ENCODE measurements around the gene REXO1. TPM values are rescaled to one million over a fixed set of nuclear protein-coding genes. Genes with fewer than 3 reads are reported as not detected.

Gene REXO1
- total and polyA plus RNA-seq, 9 of the 15 experiments (the other 6 are each of a cell fraction or from before 2014, with no cell fraction given) = 0.04 to 63.3 (median 15.8) TPM

DNA sequence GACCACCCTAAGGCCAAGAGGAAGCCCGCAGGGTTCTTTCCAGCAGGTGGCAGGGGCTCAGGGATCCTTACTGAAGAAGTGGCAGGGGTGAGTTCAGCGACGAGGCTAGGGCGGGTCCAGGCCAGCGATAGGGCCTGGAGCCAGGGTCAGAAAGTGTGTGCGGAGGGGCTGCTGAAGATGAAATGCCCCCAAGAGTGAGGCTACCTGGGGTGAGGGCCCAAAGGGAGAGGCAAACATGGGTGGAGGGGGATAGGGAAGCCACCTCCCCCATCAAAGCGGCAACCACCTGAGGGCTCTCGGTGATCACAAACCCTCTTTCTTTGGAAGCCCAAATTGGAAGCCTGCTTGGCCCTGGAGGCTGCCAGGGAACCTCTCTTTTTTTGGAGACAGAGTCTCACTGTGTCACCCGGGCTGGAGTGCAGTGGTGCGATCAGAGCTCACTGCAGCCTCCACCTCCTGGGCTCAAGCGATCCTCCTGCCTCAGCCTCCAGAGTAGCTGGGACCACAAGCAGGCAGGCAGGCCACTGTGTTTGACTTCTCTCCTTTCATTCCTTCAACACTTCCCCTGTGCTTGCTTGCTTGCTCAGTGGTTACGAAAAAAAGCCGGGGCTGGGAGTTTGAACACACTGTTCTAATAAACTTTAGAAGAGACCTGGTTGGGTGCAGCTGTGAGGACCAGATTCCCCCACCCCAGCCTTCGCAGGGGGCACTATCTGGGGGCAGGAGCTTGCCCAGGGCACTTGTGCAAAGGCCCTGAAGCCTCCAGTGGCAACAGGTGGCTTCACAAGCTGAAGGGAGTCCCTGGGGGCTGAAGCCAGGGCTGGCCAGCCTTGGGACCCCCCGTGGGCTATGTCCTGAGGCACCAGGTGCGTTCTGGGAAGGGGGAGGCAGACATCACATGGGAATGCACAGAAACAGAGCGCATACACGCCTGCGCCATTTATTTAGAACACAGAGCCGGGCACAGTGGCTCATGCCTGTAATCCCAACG is 34.8 kb downstream of the REXO1 start:
- BruUV-seq (replicated peaks) = no TSS peak
- peak overlapping the region; percentile 92 for H3K27ac ChIP-seq (ENCODE audit: extremely low read depth, low read depth, low read length)
- peaks cover 35% of the 10 kb centered on the region; the same call in 1 of the 3 replicates for H3K36me3 ChIP-seq (ENCODE audit: control insufficient read depth, insufficient read depth, low read length)
- CTCF ChIA-PET (ENCODE audit: low intra/inter-chr PET ratio) = interaction anchor here (0.5 to 1.5 kb wide), 2 partner anchors 142 to 291 kb away, joined by 6 to 8 read pairs; no protein-coding TSS in a partner anchor
- peak overlapping the region; percentile 69 to 88 for H3K9ac ChIP-seq (ENCODE audit: insufficient read depth in 1 of 2, low read depth in 2 of 2, low read length in 2 of 2)
- peaks cover 5% of the 10 kb centered on the region; the same call in 1 of the 3 replicates for H3K79me2 ChIP-seq (ENCODE audit: control insufficient read depth, insufficient read depth, low read length)
- POLR2A ChIA-PET = interaction anchor here (0.7 kb wide), 1 partner anchor 31 kb away, joined by 4 read pairs; no protein-coding TSS in a partner anchor
- H3K9me3 ChIP-seq (replicated peaks; ENCODE audit: control insufficient read depth, insufficient read depth, low read depth, low read length) = no peaks in the 10 kb centered on the region; the same call in 1 of the 2 replicates
- H3K9me1 ChIP-seq (ENCODE audit: control insufficient read depth, insufficient read depth, low read length) = no peaks in the 10 kb centered on the region
- in situ Hi-C loops (cut with MboI) = no loop called here
- intact Hi-C loops (cut with micrococcal nuclease) = loop anchor here (2.0 kb wide), 1 partner anchor 13 kb away; no protein-coding TSS in a partner anchor
- peaks cover 8 to 66% of the 10 kb centered on the region in 2 experiments; a peak in 3 of 5 replicates for H3K4me1 ChIP-seq (replicated peaks in 1 of 2; ENCODE audit: control insufficient read depth in 2 of 2, insufficient read depth in 2 of 2, low read length in 2 of 2)
- no peaks in the 10 kb centered on the region for H4K20me1 ChIP-seq (replicated peaks; ENCODE audit: control insufficient read depth, insufficient read depth, low read length)
- ATAC-seq (no peak), DNase-seq (ENCODE audit: extremely low read depth in 1 of 4, low spot score in 3 of 4) (no peak), FAIRE-seq (no peak)
- H3K27me3 ChIP-seq (ENCODE audit: control insufficient read depth in 2 of 2, insufficient read depth in 2 of 2, low read length in 2 of 2) = no peaks in the 10 kb centered on the region
- WGBS (ENCODE audit: insufficient coverage, low coverage, missing lambda C conversion rate) = 52% methylated on average over 21 of the region's 21 CpGs
- H2AFZ ChIP-seq (ENCODE audit: low read depth, low read length) = peak overlapping the region; percentile 97
- H3K4me2 ChIP-seq (ENCODE audit: insufficient read depth, low read length) = peak overlapping the region; percentile 98
- peak overlapping the region; percentile 75 for H3K4me3 ChIP-seq
- TF ChIP-seq SMARCA5 (IDR thresholded peaks at IDR 0.05) = 0 out of 2 replicates have a peak, but pooled peaks have one; percentile 19
- TF ChIP-seq TAL1 (IDR thresholded peaks at IDR 0.05) = no peak
- TF ChIP-seq ZNF551 (CRISPR knock-in tag; IDR thresholded peaks at IDR 0.05) = no peak
- TF ChIP-seq RUNX1 (IDR thresholded peaks at IDR 0.05; ENCODE audit: low read depth) = no peak
- no peak for TF ChIP-seq CLOCK (CRISPR knock-in tag; IDR thresholded peaks at IDR 0.05; ENCODE audit: borderline replicate concordance)
- TF ChIP-seq TOE1 (IDR thresholded peaks at IDR 0.05; ENCODE audit: borderline replicate concordance) = no peak
- TF ChIP-seq TOE1 (CRISPR knock-in tag; IDR thresholded peaks at IDR 0.05; ENCODE audit: borderline replicate concordance, low read depth) = 0 out of 2 replicates have a peak, but pooled peaks have one; percentile 60
- TF ChIP-seq ZNF217 (CRISPR knock-in tag; IDR thresholded peaks at IDR 0.05) = no peak
- TF ChIP-seq, protein P1, sequence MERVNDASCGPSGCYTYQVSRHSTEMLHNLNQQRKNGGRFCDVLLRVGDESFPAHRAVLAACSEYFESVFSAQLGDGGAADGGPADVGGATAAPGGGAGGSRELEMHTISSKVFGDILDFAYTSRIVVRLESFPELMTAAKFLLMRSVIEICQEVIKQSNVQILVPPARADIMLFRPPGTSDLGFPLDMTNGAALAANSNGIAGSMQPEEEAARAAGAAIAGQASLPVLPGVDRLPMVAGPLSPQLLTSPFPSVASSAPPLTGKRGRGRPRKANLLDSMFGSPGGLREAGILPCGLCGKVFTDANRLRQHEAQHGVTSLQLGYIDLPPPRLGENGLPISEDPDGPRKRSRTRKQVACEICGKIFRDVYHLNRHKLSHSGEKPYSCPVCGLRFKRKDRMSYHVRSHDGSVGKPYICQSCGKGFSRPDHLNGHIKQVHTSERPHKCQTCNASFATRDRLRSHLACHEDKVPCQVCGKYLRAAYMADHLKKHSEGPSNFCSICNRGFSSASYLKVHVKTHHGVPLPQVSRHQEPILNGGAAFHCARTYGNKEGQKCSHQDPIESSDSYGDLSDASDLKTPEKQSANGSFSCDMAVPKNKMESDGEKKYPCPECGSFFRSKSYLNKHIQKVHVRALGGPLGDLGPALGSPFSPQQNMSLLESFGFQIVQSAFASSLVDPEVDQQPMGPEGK (CRISPR knock-in tag; IDR thresholded peaks at IDR 0.05; ENCODE audit: borderline replicate concordance) = no peak
- TF ChIP-seq BRD4 (IDR thresholded peaks at IDR 0.05) = no peak
- no peak for TF ChIP-seq ZNF165 (CRISPR knock-in tag; IDR thresholded peaks at IDR 0.05; ENCODE audit: borderline replicate concordance)
- TF ChIP-seq BCOR (IDR thresholded peaks at IDR 0.05) = peak; percentile 34; the same call in 1 of the 2 replicates
- peak; percentile 75; the same call in 1 of the 2 replicates for TF ChIP-seq E2F5 (CRISPR knock-in tag; IDR thresholded peaks at IDR 0.05)
- peak; percentile 50; the same call in 1 of the 2 replicates for TF ChIP-seq POLR2G (IDR thresholded peaks at IDR 0.05; ENCODE audit: low read depth, low read length)
- no peak for TF ChIP-seq SAP30 (IDR thresholded peaks at IDR 0.05; ENCODE audit: borderline replicate concordance, insufficient read depth, low read depth, low read length, poor library complexity, severe bottlenecking)

Data from K562 (cell line).